ENCODE data around the gene RERE. TPM values are rescaled to one million over a fixed set of nuclear protein-coding genes. Genes with fewer than 3 reads are reported as not detected.
A peak's percentile ranks its signal among the peaks of the same experiment; 100 is the strongest.

RERE gene
- polyA plus RNA-seq, 1 experiment = 14.3 TPM

DNA sequence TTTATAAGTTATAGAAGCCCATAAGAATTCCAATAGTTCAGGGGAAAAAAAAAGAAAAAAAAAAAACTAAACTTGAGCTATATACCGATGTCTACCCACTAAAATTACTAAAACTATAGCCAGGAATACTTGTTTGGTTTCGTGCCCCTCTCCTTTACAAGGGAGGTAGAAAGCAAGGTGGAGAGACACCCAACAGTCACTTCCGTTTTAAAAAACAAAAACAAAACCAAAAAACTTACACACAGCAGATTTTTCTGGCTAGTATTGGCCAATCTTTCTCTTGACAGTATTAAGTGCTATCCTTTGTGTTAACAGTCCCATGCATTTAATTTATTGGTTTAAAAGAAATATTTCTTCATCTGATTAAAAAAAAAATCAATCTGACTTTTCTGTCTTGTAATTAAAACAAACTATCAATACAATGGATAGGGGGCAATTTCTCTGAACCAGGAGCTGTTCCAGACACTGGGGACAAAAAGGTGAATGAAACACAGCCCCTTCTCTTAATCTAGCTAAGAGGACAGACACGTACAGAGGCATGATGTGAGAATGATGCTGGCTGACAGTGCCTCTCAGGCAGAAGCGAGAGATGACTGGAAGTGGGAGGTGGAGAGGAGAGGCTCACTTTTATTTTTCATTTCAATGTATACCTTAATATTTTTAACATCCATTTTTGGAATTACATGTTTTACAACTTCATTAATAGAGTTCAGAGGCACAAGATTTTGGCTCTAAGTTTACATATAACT is 214.8 kb downstream of the RERE start:
- ChIA-PET POLR2A (interaction anchor here (0.6 kb wide), 1 partner anchor 205 kb away, joined by 3 read pairs; no protein-coding TSS in a partner anchor), CTCF (interaction anchor here (0.8 to 0.9 kb wide), 2 partner anchors 128 to 194 kb away, joined by 3 to 4 read pairs; no protein-coding TSS in a partner anchor)
- Histone ChIP-seq H3K9me3 (ENCODE audit: control insufficient read depth, insufficient read depth, low read length) (no peaks in the 10 kb centered on the region), H3K4me3 (ENCODE audit: low read depth, low read length) (no peak overlapping the region), H3K27ac (ENCODE audit: low read depth, low read length) (no peak overlapping the region), H3K27me3 (ENCODE audit: control insufficient read depth, insufficient read depth, low read length) (no peaks in the 10 kb centered on the region)
- TF ChIP-seq, protein P1, sequence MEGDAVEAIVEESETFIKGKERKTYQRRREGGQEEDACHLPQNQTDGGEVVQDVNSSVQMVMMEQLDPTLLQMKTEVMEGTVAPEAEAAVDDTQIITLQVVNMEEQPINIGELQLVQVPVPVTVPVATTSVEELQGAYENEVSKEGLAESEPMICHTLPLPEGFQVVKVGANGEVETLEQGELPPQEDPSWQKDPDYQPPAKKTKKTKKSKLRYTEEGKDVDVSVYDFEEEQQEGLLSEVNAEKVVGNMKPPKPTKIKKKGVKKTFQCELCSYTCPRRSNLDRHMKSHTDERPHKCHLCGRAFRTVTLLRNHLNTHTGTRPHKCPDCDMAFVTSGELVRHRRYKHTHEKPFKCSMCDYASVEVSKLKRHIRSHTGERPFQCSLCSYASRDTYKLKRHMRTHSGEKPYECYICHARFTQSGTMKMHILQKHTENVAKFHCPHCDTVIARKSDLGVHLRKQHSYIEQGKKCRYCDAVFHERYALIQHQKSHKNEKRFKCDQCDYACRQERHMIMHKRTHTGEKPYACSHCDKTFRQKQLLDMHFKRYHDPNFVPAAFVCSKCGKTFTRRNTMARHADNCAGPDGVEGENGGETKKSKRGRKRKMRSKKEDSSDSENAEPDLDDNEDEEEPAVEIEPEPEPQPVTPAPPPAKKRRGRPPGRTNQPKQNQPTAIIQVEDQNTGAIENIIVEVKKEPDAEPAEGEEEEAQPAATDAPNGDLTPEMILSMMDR (IDR thresholded peaks at IDR 0.05; ENCODE audit: low read depth, low read length) = no peak
- no peak for DNase-seq (ENCODE audit: low read depth, low spot score)

GRCh38 chr1:8600336-8600735 is 217.1 kb downstream of the RERE start:
- Histone ChIP-seq H3K27ac (ENCODE audit: low read depth, low read length) (no peak overlapping the region), H3K9me3 (ENCODE audit: control insufficient read depth, insufficient read depth, low read length) (no peaks in the 10 kb centered on the region), H3K27me3 (ENCODE audit: control insufficient read depth, insufficient read depth, low read length) (no peaks in the 10 kb centered on the region), H3K4me3 (ENCODE audit: low read depth, low read length) (no peak overlapping the region)
- ChIA-PET CTCF (interaction anchor here (2.9 kb wide), 1 partner anchor 39 kb away, joined by 14 read pairs; no protein-coding TSS in a partner anchor), POLR2A (interaction anchor here (0.6 to 0.7 kb wide), 3 partner anchors 27 to 103 kb away, joined by 7 to 8 read pairs (median 7); no protein-coding TSS in a partner anchor)
- TF ChIP-seq, protein P1 (IDR thresholded peaks at IDR 0.05; ENCODE audit: low read depth, low read length) = no peak
- no peak for DNase-seq (ENCODE audit: low read depth, low spot score)

- TF ChIP-seq, protein P1 (IDR thresholded peaks at IDR 0.05; ENCODE audit: low read depth, low read length) = no peak
- CTCF ChIA-PET = interaction anchor here (0.6 to 2.9 kb wide), 2 partner anchors 7 to 38 kb away, joined by 3 to 14 read pairs; no protein-coding TSS in a partner anchor
- DNase-seq (ENCODE audit: low read depth, low spot score) = no peak
These were observed 217.7 kb downstream of the RERE start for GRCh38 chr1:8599646-8600212.

GRCh38 chr1:8598783-8599182 is 218.7 kb downstream of the RERE start:
- Histone ChIP-seq H3K27me3 (ENCODE audit: control insufficient read depth, insufficient read depth, low read length) (no peaks in the 10 kb centered on the region), H3K9me3 (ENCODE audit: control insufficient read depth, insufficient read depth, low read length) (no peaks in the 10 kb centered on the region), H3K4me3 (ENCODE audit: low read depth, low read length) (no peak overlapping the region), H3K27ac (ENCODE audit: low read depth, low read length) (peak overlapping the region; percentile 71)
- ChIA-PET CTCF (interaction anchor here (0.6 to 2.9 kb wide), 5 partner anchors 18 to 176 kb away, joined by 3 to 14 read pairs (median 5); no protein-coding TSS in a partner anchor), POLR2A (no interaction called here)
- TF ChIP-seq, protein P1 (IDR thresholded peaks at IDR 0.05; ENCODE audit: low read depth, low read length) = no peak
- no peak for DNase-seq (ENCODE audit: low read depth, low spot score)

More at GRCh38 chr1:8599646-8600212, 217.7 kb downstream of the RERE start:
- no peaks in the 10 kb centered on the region for H3K9me3 ChIP-seq (ENCODE audit: control insufficient read depth, insufficient read depth, low read length)
- POLR2A ChIA-PET = no interaction called here
- H3K27me3 ChIP-seq (ENCODE audit: control insufficient read depth, insufficient read depth, low read length) = no peaks in the 10 kb centered on the region
- H3K4me3 ChIP-seq (ENCODE audit: low read depth, low read length) = no peak overlapping the region
- no peak overlapping the region for H3K27ac ChIP-seq (ENCODE audit: low read depth, low read length)

All from AG04450 (cell line).